C4-2B (cell line): Measurements from ENCODE around the gene VAT1.

Experiments used
- ZFX ChIP-seq: fragments of 450-650 bp; IDR thresholded peaks from 2 replicates; pipeline ENCODE4 v1.6.1; 2017
- TF ChIP-seq, protein P1 (sequence below): fragments of 450-650 bp; conservative IDR thresholded peaks from 2 replicates; pipeline ENCODE4 v1.5.1; 2017; ENCODE audit warnings: mild to moderate bottlenecking

DNA sequence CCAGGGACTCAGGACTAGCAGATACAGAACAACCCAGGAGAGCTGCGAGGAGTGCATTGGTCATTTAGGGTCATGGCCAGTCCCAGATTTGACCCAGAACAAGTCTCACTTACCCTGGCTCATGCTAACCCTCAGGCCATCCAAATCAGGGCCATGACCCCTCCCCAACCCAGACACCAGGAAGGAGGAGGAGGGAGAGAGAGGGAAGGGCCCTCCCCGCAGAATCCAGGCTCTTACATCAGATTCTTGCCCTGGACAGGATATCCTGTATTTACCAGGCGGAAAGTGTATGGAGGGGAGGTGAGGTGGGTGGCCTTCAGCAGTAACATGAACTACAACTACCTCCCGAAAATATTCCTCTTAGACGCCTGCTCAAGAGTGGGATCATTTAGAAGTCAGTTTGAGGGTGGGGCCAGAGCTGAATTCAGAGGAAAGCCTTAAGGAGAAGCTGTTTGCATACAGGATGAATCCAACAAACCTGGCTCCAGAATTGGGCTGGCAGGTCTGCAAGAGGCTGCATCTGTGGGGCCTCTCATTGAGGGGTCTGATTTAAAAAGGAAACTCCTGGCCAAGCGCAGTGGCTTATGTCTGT, 2.1 kb downstream of the VAT1 start:
- TF ChIP-seq, protein P1, sequence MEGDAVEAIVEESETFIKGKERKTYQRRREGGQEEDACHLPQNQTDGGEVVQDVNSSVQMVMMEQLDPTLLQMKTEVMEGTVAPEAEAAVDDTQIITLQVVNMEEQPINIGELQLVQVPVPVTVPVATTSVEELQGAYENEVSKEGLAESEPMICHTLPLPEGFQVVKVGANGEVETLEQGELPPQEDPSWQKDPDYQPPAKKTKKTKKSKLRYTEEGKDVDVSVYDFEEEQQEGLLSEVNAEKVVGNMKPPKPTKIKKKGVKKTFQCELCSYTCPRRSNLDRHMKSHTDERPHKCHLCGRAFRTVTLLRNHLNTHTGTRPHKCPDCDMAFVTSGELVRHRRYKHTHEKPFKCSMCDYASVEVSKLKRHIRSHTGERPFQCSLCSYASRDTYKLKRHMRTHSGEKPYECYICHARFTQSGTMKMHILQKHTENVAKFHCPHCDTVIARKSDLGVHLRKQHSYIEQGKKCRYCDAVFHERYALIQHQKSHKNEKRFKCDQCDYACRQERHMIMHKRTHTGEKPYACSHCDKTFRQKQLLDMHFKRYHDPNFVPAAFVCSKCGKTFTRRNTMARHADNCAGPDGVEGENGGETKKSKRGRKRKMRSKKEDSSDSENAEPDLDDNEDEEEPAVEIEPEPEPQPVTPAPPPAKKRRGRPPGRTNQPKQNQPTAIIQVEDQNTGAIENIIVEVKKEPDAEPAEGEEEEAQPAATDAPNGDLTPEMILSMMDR, result no peak
- no peak for TF ChIP-seq ZFX
